Fibroblast of skin of left biceps (primary cell): Measurements from ENCODE around the gene SLC13A2.

Experiments
- DNase-seq, 2 experiments: peaks; one replicate each; pipeline ENCODE4 v3.0.0-alpha.2; 2013; ENCODE audit warnings: low read depth in 2 of 2

The SLC13A2 gene

GRCh38 chr17:28470914-28471366 is 2.5 kb upstream of the SLC13A2 start:
- DNase-seq: no peak

DNA sequence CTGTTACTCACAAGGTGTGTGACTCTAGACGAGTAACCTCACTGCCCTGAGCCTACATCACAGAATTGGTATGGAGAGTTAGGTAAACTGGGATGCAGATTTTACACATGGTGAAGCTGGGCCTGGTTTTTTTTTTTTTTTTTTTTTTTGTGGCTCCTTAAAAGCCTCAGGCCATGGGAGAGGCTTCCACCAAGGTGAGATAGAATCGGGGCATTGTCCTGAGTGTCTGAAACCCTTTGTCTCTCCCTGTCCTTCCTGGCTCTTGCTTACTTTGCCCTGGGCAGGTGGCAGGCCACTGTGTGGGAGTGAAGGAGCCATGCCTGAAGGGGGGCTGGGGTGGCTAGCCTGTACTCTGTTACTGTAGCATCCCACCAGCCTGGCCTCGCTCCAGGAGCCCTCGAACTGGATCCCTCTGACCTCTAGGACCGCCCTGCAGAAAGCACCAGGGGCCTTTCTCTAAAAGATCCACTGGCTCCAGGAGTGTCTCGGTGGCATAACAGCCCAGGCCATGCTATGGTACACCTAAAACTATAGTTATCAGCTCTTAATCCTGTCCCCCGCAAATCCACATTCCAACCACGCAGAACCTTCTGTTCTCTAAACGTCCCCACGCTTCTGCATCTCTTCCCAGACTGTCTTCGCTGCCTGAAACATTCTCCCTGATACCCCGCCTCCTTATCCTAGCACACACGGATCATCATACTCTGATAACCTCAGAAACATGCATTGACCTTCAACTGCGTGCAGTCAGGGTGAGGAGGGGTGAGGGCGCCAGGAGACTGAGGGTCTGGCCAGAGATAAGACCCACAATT is 1.7 kb upstream of the SLC13A2 start:
- DNase-seq: no peak

DNA sequence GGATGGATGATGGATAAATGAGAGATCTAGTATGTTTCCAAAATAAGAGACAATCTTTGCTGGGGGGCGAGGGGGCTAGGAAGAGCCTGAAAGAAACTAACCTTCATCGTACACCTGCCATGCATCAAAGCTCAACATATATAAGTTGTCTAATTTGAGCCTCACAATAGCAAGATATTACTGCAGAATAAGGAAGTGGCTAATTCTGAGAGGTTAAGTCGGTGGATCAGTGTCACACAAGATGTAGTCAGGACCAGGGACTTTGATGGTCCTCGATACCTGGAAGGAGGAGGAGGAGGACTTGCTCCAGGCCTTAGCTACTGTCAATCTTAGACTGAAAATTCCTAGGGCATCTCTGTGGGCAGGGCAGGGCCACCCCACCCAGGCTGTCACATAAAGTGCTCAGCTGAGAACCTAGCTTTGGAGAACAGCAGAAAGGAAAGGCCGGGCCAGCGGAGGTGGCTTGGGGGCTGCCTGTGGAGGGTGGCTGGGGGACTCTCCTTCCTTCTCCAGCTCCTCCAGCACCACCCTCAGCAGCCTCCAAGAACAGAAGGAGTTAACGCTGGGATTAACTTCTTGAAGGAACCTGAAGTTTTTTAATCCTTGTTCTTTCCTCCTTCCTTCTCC is 460 bp upstream of the SLC13A2 start:
- no peak for DNase-seq

- no peak for DNase-seq
Measured at GRCh38 chr17:28474111-28474531, 677 bp downstream of the SLC13A2 start.

- DNase-seq: no peak
Measured at GRCh38 chr17:28475151-28475900, 1.9 kb downstream of the SLC13A2 start.

DNA sequence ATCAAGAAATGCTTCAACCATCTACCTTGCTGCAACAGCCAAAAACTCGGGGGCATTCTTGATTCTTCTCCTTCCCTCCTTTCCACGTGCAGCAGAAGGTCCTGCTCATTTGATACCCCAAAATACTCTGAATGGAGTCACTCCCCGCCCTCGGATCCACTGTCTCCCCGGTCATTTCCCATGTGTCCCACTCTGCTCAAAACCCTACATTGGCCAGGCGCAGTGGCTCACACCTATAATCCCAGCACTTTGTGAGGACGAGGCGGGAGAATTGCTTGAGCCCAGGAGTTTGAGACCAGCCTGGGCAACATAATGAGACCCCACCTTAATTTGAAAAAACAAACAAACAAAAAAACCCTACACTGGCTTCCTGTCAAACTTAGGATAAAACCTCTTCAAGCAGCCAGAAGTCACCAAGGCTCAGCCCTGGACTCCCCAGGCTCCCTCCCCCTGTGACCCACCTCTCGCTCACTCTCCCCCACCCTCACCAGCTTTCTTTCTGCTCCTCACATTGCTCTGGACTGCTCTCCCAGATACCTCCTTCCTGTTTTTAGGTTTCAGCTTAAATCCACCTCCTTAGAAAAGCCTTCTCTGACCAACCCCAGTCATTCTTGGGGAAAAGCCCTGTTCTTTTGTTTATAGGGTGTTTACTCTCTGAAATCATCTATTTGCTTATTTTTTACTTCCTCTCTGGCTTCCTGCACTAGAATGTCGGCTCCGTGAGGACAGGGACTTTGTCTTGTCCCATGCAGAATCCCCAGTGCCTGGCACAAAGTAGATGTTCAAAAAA is 2.8 kb downstream of the SLC13A2 start:
- DNase-seq: no peak

GRCh38 chr17:28477928-28478327 is 4.5 kb downstream of the SLC13A2 start:
- no peak for DNase-seq

GRCh38 chr17:28478712-28479615 is 5.5 kb downstream of the SLC13A2 start:
- no peak for DNase-seq

DNA sequence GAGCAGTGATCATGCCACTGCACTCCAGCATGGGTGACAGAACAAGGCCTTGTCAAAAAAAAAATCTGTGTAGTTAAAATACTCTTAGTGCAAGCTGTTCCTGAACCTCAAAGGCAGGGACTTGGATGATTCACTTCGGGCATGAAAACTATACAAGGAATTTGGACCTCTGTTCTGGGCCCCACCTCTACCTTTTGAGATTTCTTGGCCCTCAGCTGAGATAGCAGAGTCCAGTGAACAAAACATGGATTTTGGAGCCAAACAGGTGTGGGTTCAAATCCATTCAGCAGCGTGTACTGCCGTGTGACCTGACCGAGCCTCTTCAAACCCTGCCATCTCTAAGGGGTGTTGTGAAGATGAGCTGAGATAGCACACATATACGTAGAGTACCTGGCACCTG is 6.8 kb downstream of the SLC13A2 start:
- DNase-seq: no peak

DNA sequence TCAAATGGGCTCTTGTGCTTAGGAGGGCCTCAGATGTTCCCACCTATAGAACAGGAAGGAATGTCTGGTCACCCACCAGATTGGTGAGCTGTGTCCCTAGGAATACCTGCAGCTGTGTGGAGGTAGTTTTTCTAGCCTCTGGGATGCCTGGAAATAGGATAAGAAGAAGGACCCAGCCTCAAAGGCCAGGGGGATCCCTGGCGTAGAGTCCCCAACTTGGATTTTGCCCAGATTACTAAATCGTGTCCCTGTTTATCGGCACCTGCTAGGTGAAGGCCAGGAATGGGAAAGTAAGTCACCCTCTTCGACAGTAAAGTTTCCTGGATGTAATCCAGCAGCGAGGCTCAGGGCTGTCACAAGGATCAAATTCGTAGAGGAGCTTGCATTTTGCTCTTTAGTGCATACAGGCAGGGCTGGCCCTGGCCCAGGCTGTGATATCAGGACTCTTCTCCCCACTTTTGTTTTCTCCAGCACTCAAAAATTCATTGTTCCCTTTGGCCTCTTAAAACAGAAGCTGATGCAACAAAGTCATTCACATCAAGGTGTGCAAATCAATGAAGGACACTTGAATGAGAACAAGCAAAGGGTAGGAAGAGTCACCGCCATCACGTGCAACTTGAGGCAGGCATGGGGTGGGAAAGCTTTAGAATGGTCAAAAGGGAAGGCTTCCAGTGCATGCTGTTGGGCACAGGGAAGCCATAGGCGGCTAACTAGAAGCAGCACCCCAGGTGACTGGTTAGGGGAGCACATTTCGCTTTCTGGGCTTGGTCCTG is 7.5 kb downstream of the SLC13A2 start:
- no peak for DNase-seq

GRCh38 chr17:28482551-28483199 is 9.2 kb downstream of the SLC13A2 start:
- no peak for DNase-seq

DNA sequence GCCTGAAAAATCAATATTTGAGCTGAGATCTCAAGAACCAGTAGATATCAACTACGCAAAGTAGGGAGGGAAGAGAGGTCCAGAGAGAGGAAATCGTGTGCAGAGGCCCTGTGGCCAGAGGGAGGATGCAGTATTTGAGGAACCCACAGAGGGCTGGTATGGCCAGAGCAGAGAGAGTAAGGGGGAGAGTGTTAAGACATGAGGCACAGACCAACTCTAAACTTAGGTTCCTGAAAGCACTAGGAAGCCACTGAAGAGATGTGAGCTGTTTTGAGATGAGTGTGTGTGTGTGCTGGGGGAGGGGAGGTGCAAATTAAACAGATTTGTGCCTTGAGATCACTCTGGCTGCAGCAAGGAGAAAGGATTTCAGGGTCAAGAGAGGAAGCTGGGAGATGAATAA is 10.9 kb downstream of the SLC13A2 start:
- DNase-seq: no peak

DNA sequence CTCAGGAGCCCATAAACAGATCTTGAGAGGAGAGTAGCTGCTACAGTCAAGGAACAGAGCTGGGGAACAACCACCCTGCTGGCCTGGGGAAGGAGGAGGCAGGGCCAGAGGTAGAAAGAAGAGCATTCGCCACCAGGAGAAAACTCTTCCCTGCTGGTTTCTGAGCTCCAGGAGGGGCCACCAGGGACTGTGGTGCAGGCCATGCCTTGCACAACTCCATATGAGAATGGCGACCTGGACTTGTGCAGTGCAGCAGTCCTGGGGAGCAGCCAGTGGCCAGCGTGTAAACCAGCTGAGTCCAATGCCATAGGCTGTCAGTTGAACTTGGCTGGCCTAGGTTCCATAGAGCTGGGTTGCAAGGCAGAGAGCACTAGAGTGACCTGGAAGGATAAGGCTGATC is 11.6 kb downstream of the SLC13A2 start:
- DNase-seq: no peak

- DNase-seq: no peak
Measured at GRCh38 chr17:28487881-28488532, 14.6 kb downstream of the SLC13A2 start.

DNA sequence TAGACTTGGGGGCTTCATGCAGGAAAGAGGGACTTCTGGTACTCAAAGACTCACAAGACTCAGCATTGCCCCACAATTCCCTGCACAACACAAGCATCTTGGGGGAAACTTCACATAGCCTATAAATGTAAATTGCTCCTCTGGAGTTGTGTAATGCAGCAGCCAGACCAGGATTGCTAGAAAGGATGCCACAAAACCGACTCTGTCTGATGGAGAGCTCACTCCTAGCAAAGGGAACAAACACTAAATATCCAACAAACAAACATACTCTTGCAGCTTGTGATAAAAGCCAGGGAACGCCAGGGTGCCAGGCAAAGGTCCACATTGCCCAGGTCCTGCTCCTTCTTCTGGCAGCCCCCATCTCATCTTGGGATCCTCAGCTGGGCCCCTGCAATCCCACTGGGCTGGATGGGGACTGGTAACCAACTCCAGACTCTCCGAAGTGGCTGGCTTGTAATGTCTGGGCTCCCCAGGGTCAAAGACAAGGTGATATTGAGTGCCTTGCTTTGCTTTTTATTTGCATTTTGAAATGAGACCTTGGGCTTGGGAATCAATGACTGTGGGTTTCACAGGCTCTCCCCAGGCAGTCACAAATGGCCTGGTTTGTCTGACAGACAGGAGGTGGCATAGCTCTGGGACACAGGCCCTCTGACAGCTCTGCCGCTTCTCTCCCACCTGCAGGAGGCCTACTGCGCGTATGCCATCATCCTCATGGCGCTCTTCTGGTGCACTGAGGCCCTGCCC is 15.3 kb downstream of the SLC13A2 start:
- DNase-seq: no peak

DNA sequence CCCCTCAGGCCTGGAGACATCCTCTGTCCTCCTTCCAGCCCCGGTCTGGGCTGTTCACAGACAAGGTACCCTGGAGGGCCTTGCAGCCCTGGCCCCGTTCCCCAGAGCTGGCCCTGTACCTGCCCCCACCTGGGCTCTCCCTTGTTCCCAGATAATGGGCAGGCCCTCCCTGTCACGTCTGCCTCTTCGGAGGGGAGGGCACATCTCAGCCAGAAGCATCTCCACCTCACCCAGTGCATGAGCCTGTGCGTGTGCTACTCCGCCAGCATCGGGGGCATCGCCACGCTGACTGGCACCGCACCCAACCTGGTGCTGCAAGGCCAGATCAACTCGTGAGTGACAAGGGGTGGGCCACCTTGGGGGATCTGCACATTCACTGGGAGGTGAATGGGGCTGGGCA is 17.8 kb downstream of the SLC13A2 start:
- no peak for DNase-seq

GRCh38 chr17:28491860-28492259 is 18.4 kb downstream of the SLC13A2 start:
- no peak for DNase-seq
